SK-N-SH (cell line): ENCODE data around the gene WDR3. TPM values are rescaled to one million over a fixed set of nuclear protein-coding genes. Genes with fewer than 3 reads are reported as not detected.
A peak's percentile ranks its signal among the peaks of the same experiment; 100 is the strongest.

Experiments
- CTCF ChIA-PET: fragments of 300-600, 350-600 bp; formaldehyde crosslinking; extraction: SDS; loops from one replicate; lab custom pipeline; 2021; lab: Yijun Ruan, JAX
- POLR2A ChIA-PET: fragments of 350-600 bp; sonication (Branson Sonifier 250); formaldehyde crosslinking; extraction: SDS; loops from one replicate; lab custom pipeline; 2020; ENCODE audit warnings: antibody characterized with exemption, inconsistent platforms; lab: Yijun Ruan, JAX
- DNase-seq: peaks from one replicate; pipeline ENCODE4 v3.0.0; 2012
- H2AFZ ChIP-seq: fragments of 200-600 bp; sonication (generic); 2 replicates; pipeline ENCODE4 v1.8.1; 2016; ENCODE audit warnings: antibody characterized with exemption, mild to moderate bottlenecking, low read depth
- H3F3A ChIP-seq: fragments of 200-600 bp; sonication (generic); replicated peaks from 2 replicates; pipeline ENCODE3; 2016; ENCODE audit warnings: antibody characterized with exemption, mild to moderate bottlenecking; ENCODE audit not compliant: insufficient read depth
- H3K27ac ChIP-seq, 2 experiments: fragments of 200-500 bp in 1 of 2; fragments of 200-600 bp in 1 of 2; sonication (Bioruptor generic) in 1 of 2; sonication (generic), shearing (Covaris generic) in 1 of 2; 2 replicates each; pipeline versions ENCODE4 v1.5.1 to v1.6.1; 2014 to 2016; ENCODE audit warnings: low read depth in 2 of 2, inconsistent platforms in 1 of 2, low read length in 1 of 2, mild to moderate bottlenecking in 1 of 2, mixed read lengths in 1 of 2
- H3K27me3 ChIP-seq: fragments of 200-600 bp; sonication (generic), shearing (Covaris generic); 2 replicates; pipeline ENCODE4 v1.6.1; 2016; ENCODE audit warnings: mixed run types; ENCODE audit not compliant: insufficient read depth
- H3K36me3 ChIP-seq, 2 experiments: fragments of 200-500 bp in 1 of 2; fragments of 200-600 bp in 1 of 2; sonication (Bioruptor generic) in 1 of 2; sonication (generic) in 1 of 2; replicated peaks in 1 of 2; 2 replicates each; pipeline versions ENCODE3 to v1.5.1; 2014 to 2016; ENCODE audit warnings: low read length in 1 of 2, mild to moderate bottlenecking in 1 of 2; ENCODE audit not compliant: insufficient read depth in 2 of 2, control insufficient read depth in 1 of 2
- H3K4me1 ChIP-seq, 2 experiments: fragments of 200-500 bp in 1 of 2; fragments of 200-600 bp in 1 of 2; sonication (Bioruptor generic) in 1 of 2; sonication (generic), shearing (Covaris generic) in 1 of 2; 2 replicates each; pipeline versions ENCODE4 v1.5.1 to v1.6.1; 2014 to 2016; ENCODE audit warnings: low read depth in 1 of 2, low read length in 1 of 2, mixed run types in 1 of 2; ENCODE audit not compliant: insufficient read depth in 2 of 2, control insufficient read depth in 1 of 2
- H3K4me2 ChIP-seq: fragments of 200-600 bp; sonication (generic), shearing (Covaris generic); 2 replicates; pipeline ENCODE4 v1.6.1; 2017; ENCODE audit warnings: mixed run types
- H3K4me3 ChIP-seq, 2 experiments: fragments of 200-500 bp in 1 of 2; fragments of 200-600 bp in 1 of 2; sonication (Bioruptor generic) in 1 of 2; sonication (generic), shearing (Covaris generic) in 1 of 2; 2 replicates each; pipeline versions ENCODE4 v1.5.1 to v1.8.1; 2014 to 2016; ENCODE audit warnings: low read depth in 2 of 2, inconsistent platforms in 1 of 2, low read length in 1 of 2, mild to moderate bottlenecking in 1 of 2, mixed read lengths in 1 of 2, moderate library complexity in 1 of 2
- H3K79me2 ChIP-seq: fragments of 200-600 bp; sonication (generic); 2 replicates; pipeline ENCODE4 v1.8.1; 2017; ENCODE audit warnings: mild to moderate bottlenecking; ENCODE audit not compliant: insufficient read depth
- H3K9ac ChIP-seq: fragments of 200-600 bp; sonication (generic); 2 replicates; pipeline ENCODE4 v1.6.1; 2017; ENCODE audit warnings: mixed run types
- H3K9me2 ChIP-seq: fragments of 200-600 bp; sonication (generic); 2 replicates; pipeline ENCODE4 v1.6.1; 2017; ENCODE audit warnings: mixed run types
- H3K9me3 ChIP-seq: fragments of 200-600 bp; sonication (generic); 2 replicates; pipeline ENCODE4 v1.6.1; 2017; ENCODE audit warnings: mixed run types, mild to moderate bottlenecking, moderate library complexity
- H4K20me1 ChIP-seq: fragments of 200-600 bp; sonication (generic); 2 replicates; pipeline ENCODE4 v1.6.1; 2017; ENCODE audit warnings: mild to moderate bottlenecking, mixed run types; ENCODE audit not compliant: insufficient read depth
- FOXJ3 ChIP-seq: sonication (generic); formaldehyde crosslinking; IDR thresholded peaks from 2 replicates; pipeline ENCODE4 v1.5.1; 2020; ENCODE audit warnings: mild to moderate bottlenecking, missing genetic modification reagents
- FOXM1 ChIP-seq: IDR thresholded peaks from 2 replicates; pipeline ENCODE4 v1.4.0; 2012; ENCODE audit warnings: low read depth, mild to moderate bottlenecking
- GABPA ChIP-seq: IDR thresholded peaks from 2 replicates; pipeline ENCODE4 v1.4.0; 2012; ENCODE audit warnings: low read depth, mild to moderate bottlenecking
- GATA2 ChIP-seq: sonication (generic); formaldehyde crosslinking; IDR thresholded peaks from 2 replicates; pipeline ENCODE4 v1.5.0; 2020; ENCODE audit warnings: mild to moderate bottlenecking, missing genetic modification reagents
- JUND ChIP-seq: IDR thresholded peaks from 2 replicates; pipeline ENCODE4 v1.4.0; 2012
- MEF2A ChIP-seq: IDR thresholded peaks from 2 replicates; pipeline ENCODE4 v1.4.0; 2012; ENCODE audit warnings: low read depth, borderline replicate concordance
- MXI1 ChIP-seq: IDR thresholded peaks from 2 replicates; pipeline ENCODE4 v1.6.1; 2012; ENCODE audit warnings: mild to moderate bottlenecking, low read depth, low read length, improper control_type of control experiment
- NRF1 ChIP-seq: IDR thresholded peaks from 2 replicates; pipeline ENCODE4 v1.6.1; 2012; ENCODE audit warnings: low read depth, mild to moderate bottlenecking, low read length
- PBX3 ChIP-seq: IDR thresholded peaks from 2 replicates; pipeline ENCODE4; 2012
- RAD21 ChIP-seq: IDR thresholded peaks from 2 replicates; pipeline ENCODE4 v1.6.1; 2012; ENCODE audit warnings: mild to moderate bottlenecking, low read length
- REST ChIP-seq: IDR thresholded peaks from 2 replicates; pipeline ENCODE4 v1.6.1; 2012; ENCODE audit warnings: mild to moderate bottlenecking, low read depth, low read length, moderate library complexity
- SIN3A ChIP-seq: IDR thresholded peaks from 2 replicates; pipeline ENCODE4 v1.6.1; 2012; ENCODE audit warnings: low read depth, mild to moderate bottlenecking, low read length, moderate library complexity, borderline replicate concordance
- TAF1 ChIP-seq: IDR thresholded peaks from 2 replicates; pipeline ENCODE4 v1.6.1; 2012; ENCODE audit warnings: low read depth, mild to moderate bottlenecking, low read length, moderate library complexity, borderline replicate concordance
- TEAD4 ChIP-seq: IDR thresholded peaks from 2 replicates; pipeline ENCODE4 v1.4.0; 2012; ENCODE audit warnings: mild to moderate bottlenecking, borderline replicate concordance; ENCODE audit not compliant: insufficient read depth
- USF2 ChIP-seq: fragments of 150-350 bp; IDR thresholded peaks from 2 replicates; pipeline ENCODE4 v1.6.1; 2017; ENCODE audit warnings: antibody characterized with exemption, low read length, low read depth, borderline replicate concordance
- ZBTB33 ChIP-seq: IDR thresholded peaks from 2 replicates; pipeline ENCODE4 v1.4.0; 2012; ENCODE audit warnings: low read depth, borderline replicate concordance
- WGBS: methylation state at CpG from one replicate; pipeline ENCODE4 v1.1.6; 2017; ENCODE audit warnings: low lambda C conversion rate; 5-methylcytosine and 5-hydroxymethylcytosine counted together
- polyA plus RNA-seq, 3 experiments: library from polyadenylated mRNA; depleted of rRNA; stranded (reverse); fragments of >200 nt; gene quantifications; 2 replicates each; pipeline ENCODE4 v1.2.3, GENCODE V29; 2012

WDR3 gene
- polyA plus RNA-seq, 1 of the 3 experiments (the other 2 are of a cell fraction), result 26.9 TPM

- TF ChIP-seq SIN3A (peak; percentile 2; the same call in 1 of the 2 replicates), GABPA (peak; percentile 65)
Observed at GRCh38 chr1:117928881-117929342, 627 bp upstream of the WDR3 start (continued).

GRCh38 chr1:117930173-117930447 lies 571 bp downstream of the WDR3 start:
- whole genome bisulfite sequencing, result under 1% methylated on average over 12 of the region's 12 CpGs
- TF ChIP-seq MXI1 (peak; percentile 67), MEF2A (no peak)
- Histone ChIP-seq H3K9me3 (no peaks in the 10 kb centered on the region), H3K9ac (peak overlapping the region; percentile 75), H3K4me3 (peak overlapping the region; percentile 88 to 100), H3K4me1 (peaks cover 14 to 16% of the 10 kb centered on the region in 2 experiments; a peak in 3 of 4 replicates), H3K27ac (peak overlapping the region; percentile 65 to 85; a peak in 3 of 4 replicates), H3K27me3 (no peaks in the 10 kb centered on the region), H3F3A (peaks cover 9% of the 10 kb centered on the region), H3K36me3 (peaks cover 20% of the 10 kb centered on the region in 2 experiments), H3K9me2 (no peaks in the 10 kb centered on the region), H3K4me2 (peak overlapping the region; percentile 84), H3K79me2 (peaks cover 91% of the 10 kb centered on the region), H2AFZ (no peak overlapping the region; the same call in none of the 2 replicates), H4K20me1 (peaks cover 34% of the 10 kb centered on the region)
- ChIA-PET POLR2A (no interaction called here), CTCF (interaction anchor here (1.1 kb wide), 1 partner anchor 12 kb away, joined by 6 read pairs; no protein-coding TSS in a partner anchor)
- DNase-seq, result no peak

- no peak overlapping the region; the same call in none of the 2 replicates for H2AFZ ChIP-seq
Observed at GRCh38 chr1:117930484-117930883, 945 bp downstream of the WDR3 start.

More at GRCh38 chr1:117930484-117930883, 945 bp downstream of the WDR3 start:
- H4K20me1 ChIP-seq, result peaks cover 31% of the 10 kb centered on the region
- ChIA-PET POLR2A (no interaction called here), CTCF (interaction anchor here (1.1 kb wide), 1 partner anchor 12 kb away, joined by 6 read pairs; no protein-coding TSS in a partner anchor)
- no peaks in the 10 kb centered on the region for H3K27me3 ChIP-seq
- peak overlapping the region; percentile 65 to 85; a peak in 3 of 4 replicates for H3K27ac ChIP-seq
- H3K79me2 ChIP-seq, result peaks cover 88% of the 10 kb centered on the region
- peaks cover 9% of the 10 kb centered on the region for H3F3A ChIP-seq
- DNase-seq, result peak; percentile 4
- no peak for TF ChIP-seq GABPA
- no peak for TF ChIP-seq PBX3
- no peak for TF ChIP-seq TAF1
- TF ChIP-seq JUND, result no peak
- TF ChIP-seq REST, result no peak
- TF ChIP-seq ZBTB33, result no peak
- TF ChIP-seq RAD21, result no peak
- no peak for TF ChIP-seq GATA2
- no peak for TF ChIP-seq FOXM1
- TF ChIP-seq FOXJ3, result no peak
- TF ChIP-seq USF2, result no peak
- no peak for TF ChIP-seq NRF1
- TF ChIP-seq TEAD4, result no peak
- peak overlapping the region; percentile 88 to 100 for H3K4me3 ChIP-seq
- no peaks in the 10 kb centered on the region for H3K9me3 ChIP-seq
- H3K4me2 ChIP-seq, result peak overlapping the region; percentile 84
- H3K36me3 ChIP-seq, result peaks cover 24% of the 10 kb centered on the region in 2 experiments
- H3K9me2 ChIP-seq, result no peaks in the 10 kb centered on the region
- peak overlapping the region; percentile 75 for H3K9ac ChIP-seq
- H3K4me1 ChIP-seq, result peaks cover 14 to 16% of the 10 kb centered on the region in 2 experiments; a peak in 3 of 4 replicates
- WGBS, result 2% methylated on average over 6 of the region's 6 CpGs
